Hippocampal formation (tissue), 2 donors: ENCODE results near the gene MAP3K8.
A peak's percentile ranks its signal among the peaks of the same experiment; 100 is the strongest.
"Not testable (repeated sequence)": the region's sequence is repeated elsewhere in the genome, so short reads cannot be mapped to it uniquely, and the experiment has no call there.

ENCODE experiments used
- DNase-seq, 2 donors: peaks; one replicate each; lab custom pipeline; 2025; lab: John Stamatoyannopoulos, UW

Gene MAP3K8

GRCh38 chr10:30422981-30423654, 10.9 kb upstream of the MAP3K8 start:
- DNase-seq, result peak in 1 of 2 donors; percentile 17

- DNase-seq, result not testable (repeated sequence)
Measured at GRCh38 chr10:30423655-30424275, 10.2 kb upstream of the MAP3K8 start.

DNA sequence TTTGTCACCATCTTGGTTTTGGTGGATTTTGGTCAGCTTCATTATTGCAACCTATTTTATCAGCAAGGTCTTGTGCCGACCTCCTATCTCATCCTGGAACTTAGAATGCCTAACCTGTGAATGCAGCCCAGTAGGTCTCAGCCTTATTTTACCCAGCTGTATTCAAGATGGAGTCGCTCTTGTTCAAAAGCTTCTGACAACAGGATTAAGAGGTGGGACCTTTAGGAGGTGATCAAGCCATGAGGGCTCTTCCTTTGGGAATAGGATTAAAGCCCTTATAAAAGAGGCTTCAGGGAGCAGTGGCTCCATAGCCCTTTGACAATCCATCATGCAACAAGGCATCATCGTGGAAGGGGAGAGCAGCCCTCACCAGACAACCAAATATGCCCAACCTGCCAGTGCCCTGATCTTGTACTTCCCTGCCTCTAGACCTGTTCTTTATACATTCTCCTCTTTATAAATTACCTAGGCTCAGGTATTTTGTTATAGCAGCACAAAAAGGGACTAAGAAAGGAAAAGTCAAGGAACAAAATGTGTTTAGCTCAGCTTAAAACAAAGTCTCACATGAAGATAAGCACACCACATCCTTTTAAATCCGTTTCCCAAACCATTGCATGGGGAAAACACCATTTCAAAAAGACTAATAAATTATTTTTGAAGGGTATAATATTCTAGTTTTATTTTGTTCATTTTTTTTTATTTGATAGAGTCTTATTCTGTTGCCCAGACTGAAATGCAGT, 8.5 kb upstream of the MAP3K8 start:
- DNase-seq, result no peak

DNA sequence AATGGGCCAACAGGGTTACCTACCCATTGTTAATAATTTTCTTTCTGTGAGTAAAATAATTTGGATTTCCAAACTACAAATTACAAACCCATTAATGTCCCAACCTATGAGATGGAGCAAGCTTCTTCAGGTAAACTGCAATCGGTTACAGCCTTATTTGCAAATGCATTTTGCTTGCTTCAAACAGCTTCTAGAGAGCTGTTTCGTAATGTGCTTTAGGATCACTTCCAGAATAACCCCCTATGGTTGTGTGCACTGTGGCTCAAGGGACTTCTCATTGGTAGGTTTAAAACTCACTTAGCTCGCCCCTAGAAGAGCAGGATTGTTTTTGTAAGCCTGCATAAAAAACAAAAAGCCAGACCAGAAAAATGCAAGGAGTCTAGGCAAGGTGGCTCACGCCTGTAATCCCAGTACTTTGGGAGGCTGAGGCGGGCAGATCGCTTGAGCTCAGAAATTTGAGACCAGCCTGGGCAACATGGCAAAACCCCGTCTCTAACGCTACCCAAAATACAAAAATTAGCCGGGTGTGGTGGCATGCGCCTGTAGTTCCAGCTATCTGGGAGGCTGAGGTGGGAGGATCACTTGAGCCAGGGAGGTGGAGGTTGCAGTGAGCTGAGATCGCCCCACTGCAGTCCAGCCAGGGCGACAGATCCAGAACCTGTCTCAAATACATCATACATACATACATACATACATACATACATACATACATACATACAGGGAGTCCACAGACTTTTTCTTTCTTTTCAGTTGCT, 3.3 kb upstream of the MAP3K8 start:
- DNase-seq, result no peak

GRCh38 chr10:30431435-30431911, 2.5 kb upstream of the MAP3K8 start:
- DNase-seq, result no peak

DNA sequence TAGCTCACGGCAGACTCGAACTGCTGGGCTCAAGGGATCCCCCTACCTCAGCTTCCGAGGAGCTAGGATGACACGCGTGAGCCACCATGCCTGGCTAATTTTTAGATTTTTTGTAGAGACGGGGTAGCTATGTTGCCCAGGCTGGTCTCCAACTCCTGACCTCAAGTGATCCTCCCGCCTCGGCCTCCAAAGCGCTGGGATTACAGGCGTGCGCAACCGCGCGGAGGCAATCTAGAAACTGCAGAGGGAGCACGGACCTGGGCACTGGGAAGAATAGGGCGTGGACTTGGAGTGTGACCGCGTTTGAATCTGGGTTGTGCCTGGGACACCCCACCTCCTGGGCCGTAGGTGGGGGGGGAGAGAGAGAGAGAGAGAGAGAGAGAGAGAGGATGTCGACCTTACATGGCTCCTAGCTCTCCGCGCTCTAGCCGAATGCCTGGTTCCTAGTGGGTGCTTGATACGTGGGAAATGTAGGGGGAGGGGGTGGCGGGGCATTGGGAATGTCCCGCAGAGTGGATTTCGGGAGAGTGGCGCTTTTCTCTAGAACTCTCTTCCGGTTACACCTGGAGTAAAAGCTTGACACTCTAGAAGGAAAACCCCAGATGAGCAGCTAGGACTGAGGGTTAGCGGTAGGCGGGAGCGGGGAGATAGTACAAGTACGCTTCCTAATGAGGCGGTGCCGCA, 1.2 kb upstream of the MAP3K8 start:
- DNase-seq, result no peak

DNA sequence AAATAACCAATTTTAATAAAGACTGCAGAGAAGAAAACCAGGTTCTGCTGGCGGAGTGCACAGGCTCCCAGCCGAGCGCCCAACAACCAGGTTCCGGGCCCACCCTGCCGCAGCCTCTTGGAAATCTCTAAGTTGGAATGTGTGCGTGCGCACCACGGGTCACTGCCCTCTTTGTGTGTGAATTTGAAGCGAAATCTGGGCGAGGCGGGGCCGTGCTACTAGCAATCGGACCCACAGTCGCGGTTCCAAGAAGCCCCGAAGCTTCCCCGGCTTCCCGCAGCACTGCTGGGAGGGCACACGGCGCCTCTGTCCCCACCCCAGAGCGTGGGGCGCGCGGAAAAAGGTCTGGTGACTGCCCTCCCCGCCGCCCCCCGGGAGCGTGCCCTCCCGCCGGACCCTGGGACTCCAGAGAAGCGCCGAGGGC, 666 bp upstream of the MAP3K8 start:
- no peak for DNase-seq

DNA sequence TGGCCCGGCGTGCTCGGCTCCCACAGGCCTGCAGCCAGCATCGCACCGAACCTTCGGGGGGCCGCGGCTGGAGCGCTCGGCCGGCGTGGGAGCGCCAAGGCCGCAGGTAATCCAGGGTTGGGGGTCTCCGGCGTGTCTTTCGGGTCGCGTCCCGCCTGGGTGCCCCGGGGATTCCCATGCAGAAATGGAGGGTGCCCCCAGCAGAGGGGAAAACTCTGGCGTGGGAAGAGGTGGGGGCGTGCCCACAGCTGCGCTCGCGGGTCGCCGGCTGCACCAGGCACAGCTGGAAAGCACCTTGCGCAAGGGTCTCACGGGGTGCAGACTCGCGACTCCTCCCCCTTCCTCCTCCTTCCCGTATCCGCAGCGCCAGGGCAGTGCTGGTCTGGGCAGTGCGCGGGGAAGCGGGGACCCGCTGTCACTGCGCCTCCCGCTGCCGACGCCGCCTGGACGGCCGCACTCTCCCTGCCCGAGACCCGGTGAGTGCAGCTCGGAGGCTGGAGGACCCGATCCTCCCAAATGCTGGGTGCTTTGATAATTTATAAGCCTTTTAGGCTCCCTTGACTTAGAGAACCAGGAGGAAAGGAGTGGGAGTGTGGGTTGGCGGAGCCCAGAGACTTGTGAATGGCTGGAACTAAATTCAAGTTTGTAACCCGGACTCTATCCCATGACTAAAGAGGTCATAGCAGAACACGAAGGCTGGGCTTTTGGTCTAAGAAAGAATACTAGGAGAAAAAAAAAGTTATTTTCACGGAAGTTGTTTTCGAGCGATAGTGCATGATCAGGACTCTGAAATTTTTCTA, 489 bp downstream of the MAP3K8 start:
- peak in 1 of 2 donors; percentile 33 for DNase-seq

- no peak for DNase-seq
Measured at GRCh38 chr10:30435073-30435422, 1.1 kb downstream of the MAP3K8 start.

DNA sequence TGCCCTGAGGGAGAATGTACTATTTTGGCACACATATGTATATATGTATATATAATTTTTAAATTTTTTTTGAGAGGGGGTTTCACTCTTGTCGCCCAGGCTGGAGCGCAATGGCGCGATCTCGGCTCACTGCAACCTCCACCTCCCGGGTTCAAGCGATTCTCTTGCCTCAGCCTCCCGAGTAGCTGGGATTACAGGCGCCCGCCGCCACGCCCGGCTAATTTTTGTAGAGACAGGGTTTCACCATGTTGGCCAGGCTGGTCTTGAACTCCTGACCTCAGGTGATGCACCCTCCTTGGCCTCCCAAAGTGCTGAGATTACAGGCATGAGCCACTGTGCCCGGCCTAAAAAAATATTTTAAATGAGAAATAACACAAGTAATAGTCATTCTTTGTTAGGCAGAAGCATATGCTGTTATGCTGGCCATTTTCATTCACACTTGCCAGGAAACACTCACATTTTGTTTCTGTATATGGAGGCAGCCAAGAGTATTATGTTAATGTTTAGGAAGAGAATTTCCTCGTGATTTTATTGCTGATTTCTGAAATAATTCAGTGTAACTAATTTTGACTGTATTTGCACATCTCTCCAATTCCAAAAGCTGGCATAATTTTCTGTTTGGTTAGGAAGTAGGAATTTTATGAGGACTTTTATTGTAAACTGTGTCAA, 1.6 kb downstream of the MAP3K8 start:
- not testable (repeated sequence) for DNase-seq

- DNase-seq, result peak; percentile 23 to 43
Measured at GRCh38 chr10:30436191-30436611, 2.2 kb downstream of the MAP3K8 start.

GRCh38 chr10:30436671-30437030, 2.7 kb downstream of the MAP3K8 start:
- DNase-seq, result no peak

DNA sequence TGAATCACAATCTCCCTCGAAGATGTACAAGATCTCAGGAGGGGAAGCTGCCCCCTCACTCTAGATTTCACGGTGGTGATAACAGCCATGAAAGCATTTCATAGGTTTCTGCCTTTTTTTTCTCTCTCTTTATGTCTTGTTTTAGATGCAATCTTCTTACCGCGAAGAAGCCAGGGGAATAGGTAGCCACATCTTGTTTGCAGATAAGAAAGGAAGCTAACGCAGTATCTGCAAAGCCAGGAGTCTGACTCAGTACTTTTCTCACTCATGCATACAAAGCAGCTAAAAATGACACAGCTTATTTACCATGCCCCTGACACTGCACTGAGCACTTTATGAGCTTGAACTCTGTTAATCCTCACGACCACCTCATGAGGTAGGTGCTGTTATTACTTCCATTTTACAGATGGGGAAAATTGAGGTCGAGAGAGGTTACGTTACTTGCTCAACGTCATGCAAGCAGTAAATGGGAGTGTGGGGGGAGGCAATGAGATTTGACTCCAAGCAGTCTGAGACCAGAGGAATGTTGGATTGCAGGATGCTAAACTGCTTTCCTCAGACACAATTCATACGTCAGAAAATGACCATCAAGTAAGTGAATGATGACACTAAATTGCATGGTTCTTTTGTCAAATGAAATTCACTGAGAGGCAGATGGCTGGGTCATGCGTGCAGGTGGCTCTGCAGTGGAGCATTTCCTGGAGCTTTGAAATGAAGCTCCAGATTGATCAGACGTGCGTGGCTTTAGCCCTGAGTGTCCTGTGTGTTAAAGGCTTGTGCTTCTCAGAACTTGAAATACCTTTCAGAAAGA, 3.3 kb downstream of the MAP3K8 start:
- no peak for DNase-seq

- DNase-seq, result no peak
Measured at GRCh38 chr10:30438021-30438850, 4.3 kb downstream of the MAP3K8 start.

- no peak for DNase-seq
Measured at GRCh38 chr10:30439931-30440330, 5.9 kb downstream of the MAP3K8 start.

DNA sequence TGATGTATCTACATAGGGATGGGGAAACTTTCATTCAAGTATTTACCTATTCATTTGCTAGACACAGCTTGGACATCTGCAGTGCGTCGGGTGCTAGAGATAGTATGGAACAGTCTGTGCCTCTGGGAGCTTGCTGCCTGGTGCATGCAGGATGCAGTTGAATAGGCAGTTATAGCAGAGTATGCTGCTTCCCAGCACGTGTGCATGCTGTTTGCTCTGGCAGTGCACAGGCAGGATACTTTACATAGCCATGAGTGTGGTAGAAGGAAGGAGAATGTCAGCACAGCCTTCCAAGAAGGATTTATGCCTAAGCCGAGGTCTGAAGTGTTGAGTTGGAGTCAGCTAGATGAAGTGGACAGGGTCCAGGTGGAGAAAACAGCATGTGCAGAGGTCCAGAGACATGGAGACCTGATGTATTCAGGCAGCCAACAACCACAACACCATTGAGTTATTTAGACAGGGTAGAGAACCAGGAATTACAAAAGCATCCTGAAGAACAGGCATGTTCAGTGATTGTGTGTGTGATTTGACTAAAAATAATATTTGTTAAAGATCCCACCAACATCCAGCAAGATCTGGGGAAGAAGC, 8.1 kb downstream of the MAP3K8 start:
- no peak for DNase-seq

DNA sequence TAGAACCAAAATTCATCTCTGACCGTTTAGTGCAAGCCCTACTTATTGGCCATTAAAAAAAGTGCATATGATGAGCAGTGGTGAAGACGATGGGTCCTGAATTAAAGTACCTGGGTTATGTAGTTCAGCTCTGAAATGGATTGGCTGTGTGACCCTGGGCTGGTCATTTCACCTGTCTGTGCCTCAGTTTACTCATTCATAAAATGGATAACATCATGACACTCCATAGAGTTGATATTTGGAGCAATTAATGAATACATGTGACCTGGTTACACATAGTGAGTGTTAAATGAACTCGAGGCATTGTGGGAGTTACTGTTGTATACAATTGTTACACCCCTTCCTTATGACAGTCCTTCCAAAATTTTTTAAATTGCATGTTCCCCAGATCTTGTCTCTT, 9.1 kb downstream of the MAP3K8 start:
- DNase-seq, result no peak

GRCh38 chr10:30445711-30446110, 11.7 kb downstream of the MAP3K8 start:
- DNase-seq, result no peak
